OCI-LY7 (cell line): ENCODE measurements around the gene TVP23A. TPM values are rescaled to one million over a fixed set of nuclear protein-coding genes. Genes with fewer than 3 reads are reported as not detected.
A peak's percentile ranks its signal among the peaks of the same experiment; 100 is the strongest.

ENCODE experiments used
- BruUV-seq: library from RNA; stranded (reverse); fragments of 400-500 nt; replicated peaks from 2 replicates; lab custom pipeline; 2021; lab: Mats Ljungman, UMichigan
- CTCF ChIA-PET: fragments of 300-600 bp; sonication (Branson Sonifier 250); formaldehyde crosslinking; loops from one replicate; lab custom pipeline; 2022; ENCODE audit warnings: antibody characterized with exemption; ENCODE audit not compliant: unreplicated experiment; lab: Charles Lee
- POLR2A ChIA-PET: fragments of 300-600 bp; sonication (Branson Sonifier 250); formaldehyde crosslinking; loops from one replicate; lab custom pipeline; 2022; ENCODE audit warnings: antibody characterized with exemption; lab: Charles Lee
- DNase-seq: peaks from one replicate; pipeline ENCODE4 v3.0.0-alpha.2; 2015; ENCODE audit warnings: low spot score
- H2AFZ ChIP-seq: fragments of 200-600 bp; sonication (generic), shearing (Covaris generic); 2 replicates; pipeline ENCODE4 v1.6.1; 2014; ENCODE audit warnings: mild to moderate bottlenecking, antibody characterized with exemption, low read length, moderate library complexity
- H3K27ac ChIP-seq: fragments of 200-600 bp; sonication (generic); 2 replicates; pipeline ENCODE4 v1.5.1; 2014; ENCODE audit warnings: mixed run types, low read depth, mild to moderate bottlenecking, moderate library complexity, low read length, inconsistent platforms; ENCODE audit not compliant: poor library complexity, severe bottlenecking
- H3K36me3 ChIP-seq: fragments of 200-600 bp; sonication (generic); 2 replicates; pipeline ENCODE4 v1.6.1; 2014; ENCODE audit warnings: mild to moderate bottlenecking, antibody characterized with exemption, low read length, moderate library complexity, mixed read lengths; ENCODE audit not compliant: insufficient read depth
- H3K4me1 ChIP-seq: fragments of 200-600 bp; sonication (generic); 2 replicates; pipeline ENCODE4 v1.5.1; 2014; ENCODE audit warnings: mild to moderate bottlenecking, low read length; ENCODE audit not compliant: insufficient read depth, poor library complexity, severe bottlenecking
- H3K4me2 ChIP-seq: fragments of 200-600 bp; sonication (generic); 2 replicates; pipeline ENCODE4 v1.6.1; 2014; ENCODE audit warnings: mild to moderate bottlenecking, low read length
- H3K4me3 ChIP-seq: fragments of 200-600 bp; sonication (generic); 2 replicates; pipeline ENCODE4 v1.5.1; 2014; ENCODE audit warnings: mild to moderate bottlenecking, low read depth, low read length; ENCODE audit not compliant: poor library complexity, severe bottlenecking
- H3K79me2 ChIP-seq: fragments of 200-600 bp; sonication (generic); 2 replicates; pipeline ENCODE4 v1.6.1; 2016; ENCODE audit warnings: low read depth, mild to moderate bottlenecking, low read length, moderate library complexity, mixed read lengths; ENCODE audit not compliant: insufficient read depth
- H3K9me2 ChIP-seq: fragments of 200-600 bp; sonication (generic); 2 replicates; pipeline ENCODE4 v1.6.1; 2016; ENCODE audit warnings: mild to moderate bottlenecking, low read length, mixed read lengths; ENCODE audit not compliant: insufficient read depth
- H3K9me3 ChIP-seq: fragments of 200-600 bp; sonication (generic); 2 replicates; pipeline ENCODE4 v1.6.1; 2014; ENCODE audit warnings: mild to moderate bottlenecking, mixed run types, low read length, mixed read lengths
- H4K20me1 ChIP-seq: fragments of 200-600 bp; sonication (generic); 2 replicates; pipeline ENCODE4 v1.6.1; 2014; ENCODE audit warnings: mild to moderate bottlenecking, antibody characterized with exemption, low read length, moderate library complexity, mixed read lengths; ENCODE audit not compliant: insufficient read depth
- EZH2phosphoT487 ChIP-seq: fragments of 200-600 bp; sonication (generic); IDR thresholded peaks from 2 replicates; pipeline ENCODE4 v1.6.1; 2018; ENCODE audit warnings: low read depth, borderline replicate concordance, mild to moderate bottlenecking, mixed run types, antibody characterized with exemption, low read length, moderate library complexity, mixed read lengths
- intact Hi-C: fragments of 100-400 bp; cut with micrococcal nuclease; formaldehyde crosslinking; loops from one replicate; pipeline ENCODE4 v1.10.0; 2022; ENCODE audit not compliant: unreplicated experiment
- total RNA-seq, 2 experiments: library from RNA; depleted of rRNA in 1 of 2; stranded (reverse); fragments of >200 nt in 1 of 2; shearing (Covaris generic) in 1 of 2; gene quantifications; 2 replicates each; pipeline ENCODE4 v1.2.3, GENCODE V29; 2014 to 2022
- TF ChIP-seq, protein P1 (sequence below): fragments of 200-600 bp; sonication (generic); conservative IDR thresholded peaks from 2 replicates; pipeline ENCODE4 v1.5.1; 2014; ENCODE audit warnings: mild to moderate bottlenecking, antibody characterized with exemption, low read length, moderate library complexity, mixed read lengths

TVP23A gene
- total RNA-seq, 2 experiments from 2014 or later: 0.57 TPM; not detected in 1

DNA sequence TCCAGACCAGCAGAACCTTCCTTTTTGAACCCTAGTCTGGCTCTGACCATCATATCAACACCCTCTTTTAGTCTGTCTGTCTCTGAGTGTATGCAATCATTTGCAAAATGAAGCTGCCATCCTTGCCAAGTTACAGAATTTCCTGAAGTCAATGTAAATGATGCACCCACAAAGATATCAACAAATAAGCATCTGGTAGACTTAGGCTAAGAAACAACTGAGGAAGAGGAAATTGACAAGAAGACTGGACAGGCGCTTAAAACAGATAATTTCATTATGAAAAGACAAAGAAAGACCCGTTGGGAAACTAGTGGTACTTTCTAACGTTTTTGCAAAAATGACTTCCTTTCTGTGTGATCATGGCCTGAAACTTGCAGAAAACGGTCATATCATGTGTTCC is 33.7 kb upstream of the TVP23A start:
- Histone ChIP-seq H3K27ac (no peak overlapping the region), H4K20me1 (no peaks in the 10 kb centered on the region), H3K36me3 (no peaks in the 10 kb centered on the region; the same call in 1 of the 2 replicates), H3K9me3 (no peaks in the 10 kb centered on the region), H2AFZ (peak overlapping the region; percentile 89), H3K4me3 (no peak overlapping the region), H3K79me2 (no peaks in the 10 kb centered on the region), H3K4me2 (peak overlapping the region; percentile 25; the same call in 1 of the 2 replicates), H3K4me1 (peaks cover 15% of the 10 kb centered on the region), H3K9me2 (no peaks in the 10 kb centered on the region)
- no TSS peak for BruUV-seq
- CTCF ChIA-PET: no interaction called here
- intact Hi-C loops: no loop called here
- POLR2A ChIA-PET: no interaction called here
- no peak for DNase-seq
- TF ChIP-seq EZH2phosphoT487: no peak
- TF ChIP-seq, protein P1, sequence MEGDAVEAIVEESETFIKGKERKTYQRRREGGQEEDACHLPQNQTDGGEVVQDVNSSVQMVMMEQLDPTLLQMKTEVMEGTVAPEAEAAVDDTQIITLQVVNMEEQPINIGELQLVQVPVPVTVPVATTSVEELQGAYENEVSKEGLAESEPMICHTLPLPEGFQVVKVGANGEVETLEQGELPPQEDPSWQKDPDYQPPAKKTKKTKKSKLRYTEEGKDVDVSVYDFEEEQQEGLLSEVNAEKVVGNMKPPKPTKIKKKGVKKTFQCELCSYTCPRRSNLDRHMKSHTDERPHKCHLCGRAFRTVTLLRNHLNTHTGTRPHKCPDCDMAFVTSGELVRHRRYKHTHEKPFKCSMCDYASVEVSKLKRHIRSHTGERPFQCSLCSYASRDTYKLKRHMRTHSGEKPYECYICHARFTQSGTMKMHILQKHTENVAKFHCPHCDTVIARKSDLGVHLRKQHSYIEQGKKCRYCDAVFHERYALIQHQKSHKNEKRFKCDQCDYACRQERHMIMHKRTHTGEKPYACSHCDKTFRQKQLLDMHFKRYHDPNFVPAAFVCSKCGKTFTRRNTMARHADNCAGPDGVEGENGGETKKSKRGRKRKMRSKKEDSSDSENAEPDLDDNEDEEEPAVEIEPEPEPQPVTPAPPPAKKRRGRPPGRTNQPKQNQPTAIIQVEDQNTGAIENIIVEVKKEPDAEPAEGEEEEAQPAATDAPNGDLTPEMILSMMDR: no peak

DNA sequence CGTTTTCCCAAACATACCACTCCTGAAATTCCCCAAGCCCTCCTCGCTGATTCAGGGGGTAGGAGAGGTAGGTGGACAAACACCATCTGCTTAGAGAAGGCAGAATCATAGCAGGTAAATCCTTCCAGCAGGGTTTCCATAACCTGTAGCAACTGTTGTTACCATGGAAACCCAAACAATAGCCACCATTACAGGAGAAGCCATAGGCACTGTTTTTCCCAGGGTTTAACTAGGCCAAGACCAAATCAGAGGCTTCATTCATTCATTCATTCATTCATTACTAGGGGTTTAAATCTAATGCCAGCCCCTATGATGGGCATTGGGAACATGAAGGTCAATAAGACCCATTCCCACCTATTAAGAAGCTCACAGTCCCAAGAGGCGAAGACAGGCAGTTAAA is 32.9 kb upstream of the TVP23A start:
- Histone ChIP-seq H3K27ac (no peak overlapping the region), H3K4me1 (peaks cover 15% of the 10 kb centered on the region), H3K36me3 (no peaks in the 10 kb centered on the region; the same call in 1 of the 2 replicates), H4K20me1 (no peaks in the 10 kb centered on the region), H2AFZ (no peak overlapping the region), H3K4me2 (no peak overlapping the region), H3K79me2 (no peaks in the 10 kb centered on the region), H3K9me3 (no peaks in the 10 kb centered on the region), H3K9me2 (no peaks in the 10 kb centered on the region), H3K4me3 (no peak overlapping the region)
- intact Hi-C loops: no loop called here
- TF ChIP-seq, protein P1: no peak
- TF ChIP-seq EZH2phosphoT487: no peak
- POLR2A ChIA-PET: no interaction called here
- BruUV-seq: no TSS peak
- CTCF ChIA-PET: no interaction called here
- DNase-seq: no peak

DNA sequence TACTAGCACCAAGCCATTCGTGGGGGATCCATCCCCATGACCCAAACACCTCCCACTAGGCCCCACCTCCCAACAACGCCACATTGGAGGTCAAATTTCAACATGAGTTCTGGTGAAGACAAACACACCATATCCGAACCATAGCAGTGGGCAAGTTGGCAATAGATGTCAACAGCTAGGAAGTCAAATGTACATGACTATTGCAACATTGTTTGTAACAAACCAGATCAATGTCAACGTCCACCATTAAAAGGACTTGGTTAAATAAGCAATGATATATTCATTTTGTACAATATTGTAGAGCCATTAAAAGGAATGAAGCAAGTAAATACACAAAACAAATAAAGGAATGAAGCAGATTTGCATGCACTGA is 31.9 kb upstream of the TVP23A start:
- POLR2A ChIA-PET: interaction anchor here (0.7 kb wide), 1 partner anchor 533 kb away, joined by 4 read pairs; no protein-coding TSS in a partner anchor
- H2AFZ ChIP-seq: no peak overlapping the region

More for the DNA sequence above, 31.9 kb upstream of the TVP23A start:
- no peak for DNase-seq
- Histone ChIP-seq H3K4me2 (no peak overlapping the region), H3K4me1 (peaks cover 15% of the 10 kb centered on the region), H3K36me3 (no peaks in the 10 kb centered on the region; the same call in 1 of the 2 replicates), H4K20me1 (no peaks in the 10 kb centered on the region), H3K79me2 (no peaks in the 10 kb centered on the region), H3K27ac (no peak overlapping the region), H3K9me2 (no peaks in the 10 kb centered on the region), H3K4me3 (no peak overlapping the region), H3K9me3 (no peaks in the 10 kb centered on the region)
- BruUV-seq: no TSS peak
- CTCF ChIA-PET: no interaction called here
- TF ChIP-seq, protein P1: no peak
- intact Hi-C loops: no loop called here
